Stimulated activated CD8-positive, alpha-beta memory T cell treated with anti-CD3 and anti-CD28 coated beads, Interleukin-15, amount 100 ng/mL, for 4 hours (primary cell): ENCODE data around the gene ERCC6L.
"Not testable (repeated sequence)": the region's sequence is repeated elsewhere in the genome, so short reads cannot be mapped to it uniquely, and the experiment has no call there.

Source experiments
- DNase-seq, 2 donors: peaks; one replicate each; pipeline ENCODE4 v3.0.0-alpha.2; 2020; ENCODE audit warnings: low read depth in 2 of 2

ERCC6L gene

GRCh38 chrX:72245461-72246089 lies 6.7 kb upstream of the ERCC6L start:
- no peak for DNase-seq

- DNase-seq, result no peak
These were observed 4.6 kb upstream of the ERCC6L start for GRCh38 chrX:72243472-72243871.

- DNase-seq, result no peak
These were observed 2.1 kb upstream of the ERCC6L start for GRCh38 chrX:72240976-72241375.

GRCh38 chrX:72238183-72238582 lies 644 bp downstream of the ERCC6L start:
- DNase-seq, result no peak

- DNase-seq, result no peak
These were observed 2.0 kb downstream of the ERCC6L start for GRCh38 chrX:72236841-72237240.

GRCh38 chrX:72230290-72230689 lies 8.5 kb downstream of the ERCC6L start:
- no peak for DNase-seq

- DNase-seq, result not testable (repeated sequence)
These were observed 18.5 kb downstream of the ERCC6L start for GRCh38 chrX:72220375-72220774.

- DNase-seq, result no peak
These were observed 21.9 kb downstream of the ERCC6L start for GRCh38 chrX:72216973-72217372.

GRCh38 chrX:72208126-72208800 lies 30.6 kb downstream of the ERCC6L start:
- no peak for DNase-seq

GRCh38 chrX:72207366-72207765 lies 31.5 kb downstream of the ERCC6L start:
- DNase-seq, result no peak

GRCh38 chrX:72205706-72206105 lies 33.1 kb downstream of the ERCC6L start:
- no peak for DNase-seq

GRCh38 chrX:72203421-72203820 lies 35.4 kb downstream of the ERCC6L start:
- no peak for DNase-seq

GRCh38 chrX:72202792-72203401 lies 35.9 kb downstream of the ERCC6L start:
- no peak for DNase-seq

GRCh38 chrX:72201836-72202536 lies 36.8 kb downstream of the ERCC6L start:
- DNase-seq, result no peak

GRCh38 chrX:72182924-72183323 lies 55.9 kb downstream of the ERCC6L start:
- DNase-seq, result no peak

GRCh38 chrX:72181178-72182125 lies 57.4 kb downstream of the ERCC6L start, which contains the start of gene PIN4:
Gene PIN4 (plus strand): TSS chrX:72181757. CDS start chrX:72181786, 29 bp downstream.
- DNase-seq, result peak; percentile 69 to 76

- DNase-seq, result no peak
These were observed 58.3 kb downstream of the ERCC6L start for GRCh38 chrX:72180539-72180938.

GRCh38 chrX:72176981-72177380 lies 61.8 kb downstream of the ERCC6L start:
- DNase-seq, result no peak

- DNase-seq, result not testable (repeated sequence)
These were observed 62.5 kb downstream of the ERCC6L start for GRCh38 chrX:72176289-72176688.

GRCh38 chrX:72169008-72169728 lies 69.7 kb downstream of the ERCC6L start:
- no peak for DNase-seq

GRCh38 chrX:72165551-72165950 lies 73.3 kb downstream of the ERCC6L start:
- DNase-seq, result no peak
